Ovary (tissue), 3 donors: Measurements from ENCODE around the gene ST3GAL3.

Experiments
- CTCF ChIP-seq, 3 donors: fragments of 450-650 bp in 2 of 3; fragments of 200-600 bp in 1 of 3; IDR thresholded peaks; one replicate each; pipeline versions ENCODE4 v1.5.1 to v1.8.0; 2016 to 2022; ENCODE audit warnings: antibody characterized with exemption in 3 of 3, mild to moderate bottlenecking in 1 of 3
- EP300 ChIP-seq: sonication (generic); formaldehyde crosslinking; IDR thresholded peaks from one replicate; pipeline ENCODE4 v1.6.1; 2017; ENCODE audit warnings: antibody characterized with exemption
- POLR2A ChIP-seq: fragments of 450-650 bp; IDR thresholded peaks from one replicate; pipeline ENCODE4 v1.6.1; 2017; ENCODE audit warnings: antibody characterized with exemption, mild to moderate bottlenecking, moderate library complexity
- donor health status: DM: no; HTN: no; CAD: no.

- TF ChIP-seq CTCF (IDR thresholded peaks at IDR 0.05) = no peak
- TF ChIP-seq EP300 = no peak
- no peak for TF ChIP-seq POLR2A
Observed at GRCh38 chr1:43836267-43836951, 129.1 kb downstream of the ST3GAL3 start.
